Hepatocyte (in vitro differentiated cells): ENCODE data around the gene UGT1A6. TPM values are rescaled to one million over a fixed set of nuclear protein-coding genes. Genes with fewer than 3 reads are reported as not detected.

ENCODE experiments used
- DNase-seq: peaks from one replicate; pipeline ENCODE4 v3.0.0-alpha.2; 2016; ENCODE audit warnings: low spot score
- H2AFZ ChIP-seq: fragments of 200-600 bp; sonication (generic); 2 replicates; pipeline ENCODE4 v1.6.0; 2016; ENCODE audit warnings: antibody characterized with exemption, mild to moderate bottlenecking
- H3K27ac ChIP-seq: fragments of 200-600 bp; sonication (generic); 2 replicates; pipeline ENCODE4 v1.5.1; 2016; ENCODE audit warnings: mild to moderate bottlenecking
- H3K27me3 ChIP-seq: fragments of 200-600 bp; sonication (generic); 2 replicates; pipeline ENCODE4 v1.6.1; 2016
- H3K36me3 ChIP-seq: fragments of 200-600 bp; sonication (generic); replicated peaks from 2 replicates; pipeline ENCODE4 v1.5.1; 2016; ENCODE audit warnings: low read depth; ENCODE audit not compliant: insufficient read depth
- H3K4me1 ChIP-seq: fragments of 200-600 bp; sonication (generic); 2 replicates; pipeline ENCODE4 v1.5.1; 2016; ENCODE audit warnings: mild to moderate bottlenecking, moderate library complexity; ENCODE audit not compliant: insufficient read depth
- H3K4me2 ChIP-seq: fragments of 200-600 bp; sonication (generic); 2 replicates; pipeline ENCODE4 v1.6.0; 2016
- H3K4me3 ChIP-seq: fragments of 200-600 bp; sonication (generic); 2 replicates; pipeline ENCODE4 v1.5.1; 2016; ENCODE audit warnings: mild to moderate bottlenecking
- H3K79me2 ChIP-seq: fragments of 200-600 bp; sonication (generic); 2 replicates; pipeline ENCODE4 v1.6.0; 2017; ENCODE audit warnings: mild to moderate bottlenecking
- H3K9me2 ChIP-seq: fragments of 200-600 bp; sonication (generic); replicated peaks from 2 replicates; pipeline ENCODE4 v1.6.0; 2017; ENCODE audit warnings: mild to moderate bottlenecking; ENCODE audit not compliant: insufficient read depth
- H3K9me3 ChIP-seq: fragments of 200-600 bp; sonication (generic); 2 replicates; pipeline ENCODE4 v1.5.1; 2016; ENCODE audit warnings: low read depth, mild to moderate bottlenecking
- H4K20me1 ChIP-seq: fragments of 200-600 bp; sonication (generic); 2 replicates; pipeline ENCODE4 v1.6.0; 2016; ENCODE audit warnings: mild to moderate bottlenecking; ENCODE audit not compliant: insufficient read depth, poor library complexity, severe bottlenecking
- CTCF ChIP-seq: fragments of 200-600 bp; sonication (generic); IDR thresholded peaks from 2 replicates; pipeline ENCODE4 v1.5.1; 2016; ENCODE audit warnings: antibody characterized with exemption, mild to moderate bottlenecking; ENCODE audit not compliant: poor library complexity
- EZH2 ChIP-seq: fragments of 200-600 bp; sonication (generic); IDR thresholded peaks from 2 replicates; pipeline ENCODE4 v1.6.1; 2016; ENCODE audit warnings: antibody characterized with exemption, mild to moderate bottlenecking, borderline replicate concordance
- EZH2phosphoT487 ChIP-seq: fragments of 200-600 bp; sonication (generic); IDR thresholded peaks from one replicate; pipeline ENCODE4 v1.6.1; 2018; ENCODE audit warnings: antibody characterized with exemption, mild to moderate bottlenecking, low read depth, moderate library complexity; ENCODE audit not compliant: unreplicated experiment, severe bottlenecking
- WGBS: methylation state at CpG from one replicate; pipeline ENCODE4 v1.1.6; 2016; ENCODE audit warnings: low lambda C conversion rate; ENCODE audit errors: missing lambda C conversion rate; 5-methylcytosine and 5-hydroxymethylcytosine counted together
- polyA plus RNA-seq: library from polyadenylated mRNA; unstranded; fragments of >200 nt; fragmentation: Nextera tagmentation; extraction: Ambion mirVana; gene quantifications from 2 replicates; pipeline ENCODE4 v1.2.1, GENCODE V29; 2016
- total RNA-seq: library from RNA; depleted of rRNA; stranded (reverse); fragments of >200 nt; gene quantifications from 2 replicates; pipeline ENCODE4 v1.2.3, GENCODE V29; 2014

The UGT1A6 gene
- total and polyA plus RNA-seq, 2 experiments from 2014 or later: 0.77 to 3.4 TPM

GRCh38 chr2:233671290-233672161 lies 21.2 kb upstream of the UGT1A6 start, which contains the start of gene UGT1A9:
UGT1A9 (plus strand) TSS chr2:233671898; CDS start chr2:233671935, 37 bp downstream.
- H3K9me2 ChIP-seq: no peaks in the 10 kb centered on the region
- H3K36me3 ChIP-seq: no peaks in the 10 kb centered on the region
- no peaks in the 10 kb centered on the region for H4K20me1 ChIP-seq
- 89% methylated on average over 5 of the region's 5 CpGs for WGBS
- H3K27me3 ChIP-seq: no peaks in the 10 kb centered on the region
- H2AFZ ChIP-seq: no peak within 1 kb of the TSS
- TF ChIP-seq CTCF (no peak), EZH2phosphoT487 (no peak), EZH2 (no peak)
- H3K27ac ChIP-seq: no peak within 1 kb of the TSS
- no peaks in the 10 kb centered on the region for H3K4me1 ChIP-seq
- DNase-seq: no peak
- H3K9me3 ChIP-seq: no peaks in the 10 kb centered on the region
- H3K79me2 ChIP-seq: no peaks in the 10 kb centered on the region
- no peak within 1 kb of the TSS for H3K4me3 ChIP-seq
- no peak within 1 kb of the TSS for H3K4me2 ChIP-seq

- no peak overlapping the region for H3K4me2 ChIP-seq
- no peaks in the 10 kb centered on the region for H4K20me1 ChIP-seq
- no peaks in the 10 kb centered on the region for H3K9me3 ChIP-seq
- DNase-seq: no peak
- no peak overlapping the region for H2AFZ ChIP-seq
- TF ChIP-seq EZH2phosphoT487 (no peak), EZH2 (no peak), CTCF (no peak)
- no peak overlapping the region for H3K4me3 ChIP-seq
- no peaks in the 10 kb centered on the region for H3K79me2 ChIP-seq
- H3K9me2 ChIP-seq: no peaks in the 10 kb centered on the region
- H3K4me1 ChIP-seq: no peaks in the 10 kb centered on the region
- H3K27me3 ChIP-seq: no peaks in the 10 kb centered on the region
- 94% methylated on average over 3 of the region's 3 CpGs for WGBS
- no peaks in the 10 kb centered on the region for H3K36me3 ChIP-seq
- no peak overlapping the region for H3K27ac ChIP-seq
Measured at GRCh38 chr2:233672886-233673285, 19.8 kb upstream of the UGT1A6 start.

GRCh38 chr2:233673896-233674295 lies 18.8 kb upstream of the UGT1A6 start:
- Histone ChIP-seq H3K4me1 (no peaks in the 10 kb centered on the region), H3K79me2 (no peaks in the 10 kb centered on the region), H3K4me2 (no peak overlapping the region), H3K27me3 (no peaks in the 10 kb centered on the region), H3K9me3 (no peaks in the 10 kb centered on the region), H3K36me3 (no peaks in the 10 kb centered on the region), H4K20me1 (no peaks in the 10 kb centered on the region), H3K9me2 (no peaks in the 10 kb centered on the region), H3K4me3 (no peak overlapping the region), H3K27ac (no peak overlapping the region), H2AFZ (no peak overlapping the region)
- TF ChIP-seq EZH2 (no peak), CTCF (no peak), EZH2phosphoT487 (no peak)
- DNase-seq: no peak
